Epidermal melanocyte (primary cell): ENCODE measurements around the gene RAB33B.

Experiments used
- DNase-seq: peaks from one replicate; pipeline ENCODE4 v3.0.0; 2011; ENCODE audit warnings: low spot score; ENCODE audit not compliant: insufficient read length

Gene RAB33B

GRCh38 chr4:139506774-139507173, 52.9 kb downstream of the RAB33B start:
- DNase-seq: no peak

DNA sequence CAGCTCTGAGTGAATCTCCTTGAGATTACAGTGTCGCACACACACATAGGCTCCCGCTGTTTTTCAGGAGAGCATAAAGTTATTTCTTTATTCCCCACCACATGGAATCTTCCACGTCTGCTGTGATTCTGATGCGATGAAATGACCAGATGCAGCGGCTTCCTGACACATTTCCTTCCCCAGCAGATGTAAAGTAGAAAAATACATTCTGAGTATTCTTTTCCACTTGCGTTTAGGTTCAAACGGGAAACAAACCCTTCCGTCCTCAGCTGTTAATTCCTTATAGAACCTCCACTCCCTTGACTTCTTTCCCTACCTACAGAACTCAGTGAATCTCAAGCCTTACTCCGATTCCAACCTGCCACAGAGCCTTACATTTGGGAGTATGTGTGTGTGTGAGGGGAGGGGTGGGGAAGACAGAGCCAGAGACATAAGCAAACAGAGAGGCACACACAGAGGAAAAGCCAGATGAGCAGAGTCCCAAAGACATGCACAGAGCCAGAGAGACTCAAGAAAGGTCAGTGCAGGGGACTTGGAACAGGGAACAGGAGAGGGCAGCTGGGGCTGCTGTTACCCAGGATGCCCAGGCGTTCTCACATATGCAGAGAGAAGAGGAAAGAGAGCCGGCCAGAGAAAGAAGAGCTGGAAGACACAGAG, 54.8 kb downstream of the RAB33B start:
- no peak for DNase-seq

DNA sequence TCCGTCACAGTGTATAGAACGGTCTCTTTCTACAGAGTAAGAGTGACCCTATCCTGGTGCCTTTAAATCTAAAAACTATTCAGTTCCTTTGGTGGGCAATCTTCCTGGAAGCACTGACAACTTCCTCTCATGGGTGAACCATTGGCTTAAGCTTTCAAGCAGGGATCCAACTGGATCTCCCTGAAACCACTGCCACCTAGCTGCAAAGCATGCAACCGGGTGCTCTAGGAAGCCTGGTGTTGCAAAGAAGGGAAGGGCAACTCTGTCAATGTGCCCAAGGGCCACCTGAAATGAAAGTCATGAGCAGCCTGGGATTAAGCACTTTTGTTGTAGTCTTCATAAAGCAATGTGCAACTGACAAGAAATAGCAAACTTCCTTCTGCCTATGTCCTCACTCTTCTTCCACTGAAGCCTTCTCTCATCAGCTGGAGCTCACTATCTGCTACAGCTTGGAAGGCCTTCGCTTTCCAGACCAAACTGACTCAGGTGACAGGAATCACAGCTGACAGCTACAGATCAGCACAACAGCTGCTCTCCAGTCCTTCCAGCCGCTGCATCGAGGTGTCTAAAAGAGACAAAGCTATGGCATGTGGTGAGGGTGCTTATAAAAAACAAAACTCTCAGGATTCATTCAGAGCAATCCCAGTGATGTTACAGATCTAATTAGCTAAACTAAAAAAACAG, 55.9 kb downstream of the RAB33B start:
- DNase-seq: no peak

- no peak for DNase-seq
These were observed 57.4 kb downstream of the RAB33B start for GRCh38 chr4:139511320-139511719.

DNA sequence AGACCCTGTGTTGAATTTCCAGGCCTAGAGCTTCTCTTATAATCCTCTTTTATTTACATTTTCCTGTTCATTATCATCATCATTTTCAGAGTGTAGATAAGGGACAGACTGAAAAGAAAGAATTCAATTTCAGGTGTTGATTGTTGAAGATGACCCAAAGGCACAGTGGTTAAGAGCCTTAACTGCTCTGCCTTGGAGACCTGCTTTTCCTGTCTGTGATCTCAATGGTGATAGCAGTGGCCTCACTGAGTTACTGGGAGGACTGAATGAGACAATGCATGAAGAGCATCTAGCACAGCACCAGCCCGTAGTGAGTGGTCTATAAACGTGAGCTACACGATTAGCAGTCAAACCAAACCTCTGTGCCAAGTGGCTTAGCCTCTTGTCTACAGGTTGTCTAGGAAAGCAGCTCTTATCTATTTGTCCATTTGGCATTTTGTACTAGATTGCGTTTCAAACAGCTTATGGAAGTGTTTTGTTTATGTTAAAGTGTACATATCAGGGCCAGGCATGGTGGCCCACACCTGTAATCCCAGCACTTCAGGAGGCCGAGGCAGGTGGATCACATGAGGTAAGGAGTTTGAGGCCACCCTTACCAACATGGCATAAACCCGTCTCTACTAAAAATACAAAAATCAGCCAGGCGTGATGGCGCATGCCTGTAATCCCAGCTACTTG, 60.6 kb downstream of the RAB33B start:
- no peak for DNase-seq

GRCh38 chr4:139515531-139515958, 61.6 kb downstream of the RAB33B start:
- no peak for DNase-seq

GRCh38 chr4:139521754-139522401, 68.0 kb downstream of the RAB33B start:
- DNase-seq: no peak

- DNase-seq: no peak
These were observed 68.5 kb downstream of the RAB33B start for GRCh38 chr4:139522457-139522856.

DNA sequence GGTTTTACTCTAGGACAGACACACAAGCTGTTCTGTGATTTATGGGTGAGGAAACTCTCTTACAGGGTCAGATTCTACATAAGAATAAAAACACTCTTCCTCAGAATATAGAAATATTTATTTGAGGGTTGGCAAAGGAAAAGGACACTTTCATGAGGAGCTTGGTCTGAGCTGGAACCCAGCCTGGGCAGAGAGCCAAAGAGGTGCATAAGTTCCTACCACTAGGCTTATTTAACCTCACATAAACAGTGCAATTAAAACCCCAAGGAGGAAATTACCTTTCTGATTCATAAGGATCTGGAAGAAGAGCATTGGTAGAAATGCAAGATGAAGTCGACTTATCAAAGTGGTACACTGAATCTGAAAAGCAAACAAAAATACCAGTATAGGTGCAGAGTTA, 69.2 kb downstream of the RAB33B start:
- no peak for DNase-seq

GRCh38 chr4:139524062-139524631, 70.2 kb downstream of the RAB33B start:
- no peak for DNase-seq

DNA sequence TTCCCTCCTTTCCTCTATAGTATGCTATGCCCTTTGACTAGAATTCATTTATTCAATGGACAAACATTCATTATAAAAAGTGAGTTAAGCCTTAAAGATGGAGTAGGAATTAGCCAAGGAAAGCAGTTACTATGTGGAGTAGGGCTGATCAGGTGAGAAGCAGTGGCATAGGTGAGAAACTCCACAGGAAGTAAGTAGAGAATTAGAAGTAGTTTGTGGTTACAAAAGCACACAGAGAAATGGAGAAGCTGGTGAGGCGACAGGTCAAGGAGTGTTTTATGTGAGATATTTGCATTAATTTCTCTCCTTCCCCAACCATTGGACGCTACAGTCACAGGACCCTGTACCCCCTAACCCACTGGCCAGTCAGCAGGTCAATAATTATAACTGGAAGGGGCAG, 71.5 kb downstream of the RAB33B start:
- DNase-seq: no peak
